Dermis blood vessel endothelial cell (primary cell): ENCODE data around the gene TTLL6. TPM values are rescaled to one million over a fixed set of nuclear protein-coding genes. Genes with fewer than 3 reads are reported as not detected.
"Not testable (repeated sequence)": the region's sequence is repeated elsewhere in the genome, so short reads cannot be mapped to it uniquely, and the experiment has no call there.

Experiments used
- DNase-seq: peaks from one replicate; pipeline ENCODE4 v3.0.0; 2010
- total RNA-seq: library from RNA; depleted of rRNA; stranded (reverse); fragments of >200 nt; gene quantifications from 2 replicates; pipeline ENCODE4 v1.2.3, GENCODE V29; 2014

The TTLL6 gene
- total RNA-seq, 1 donor from 2014 or later, result not detected

GRCh38 chr17:48722915-48723422 lies 94.1 kb downstream of the TTLL6 start, which contains the start of gene PRAC2:
Gene PRAC2 (plus strand): TSS chr17:48723185. CDS start chr17:48724411, 1,226 bp downstream.
- no peak for DNase-seq

DNA sequence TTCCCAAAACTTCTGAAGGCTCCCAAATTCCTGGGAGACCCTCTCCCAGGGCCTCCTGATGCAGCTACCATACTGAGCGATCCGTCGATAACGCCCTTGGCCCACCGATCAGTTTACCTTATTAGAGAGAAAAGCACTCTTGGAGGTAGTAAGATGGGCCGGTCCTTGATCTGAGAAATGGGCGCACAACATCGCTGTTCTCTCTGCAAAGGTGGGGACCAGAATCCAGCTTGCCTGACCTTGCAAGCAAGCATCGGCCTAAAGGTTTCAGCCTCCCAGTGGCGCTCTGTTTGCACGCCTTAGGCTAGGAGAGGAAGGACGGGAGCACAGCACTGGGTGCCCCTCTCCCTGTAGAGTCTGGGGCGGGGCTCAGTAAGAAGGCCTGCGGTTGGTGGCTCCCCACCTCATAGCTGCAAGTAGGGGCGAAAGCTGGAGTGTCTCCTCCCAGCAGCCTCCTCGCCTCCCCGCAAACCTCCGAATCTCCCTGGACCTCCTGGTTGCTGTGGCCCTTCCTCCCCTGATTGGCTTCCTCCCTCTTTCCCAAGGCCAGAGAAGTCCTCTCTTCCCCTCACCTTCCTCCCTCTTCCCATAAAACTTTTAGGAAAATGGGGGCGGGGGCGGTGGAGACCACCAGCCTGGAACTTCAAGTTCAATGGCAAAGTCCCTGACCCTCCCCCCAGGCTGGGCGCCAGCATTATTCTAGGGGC lies 94.7 kb downstream of the TTLL6 start, which contains the start of gene PRAC1:
Gene PRAC1, minus strand, starts transcription at position 318 of the 707 bp plus-strand sequence. Its CDS starts 126 bp downstream, at position 192.
- DNase-seq, result no peak

DNA sequence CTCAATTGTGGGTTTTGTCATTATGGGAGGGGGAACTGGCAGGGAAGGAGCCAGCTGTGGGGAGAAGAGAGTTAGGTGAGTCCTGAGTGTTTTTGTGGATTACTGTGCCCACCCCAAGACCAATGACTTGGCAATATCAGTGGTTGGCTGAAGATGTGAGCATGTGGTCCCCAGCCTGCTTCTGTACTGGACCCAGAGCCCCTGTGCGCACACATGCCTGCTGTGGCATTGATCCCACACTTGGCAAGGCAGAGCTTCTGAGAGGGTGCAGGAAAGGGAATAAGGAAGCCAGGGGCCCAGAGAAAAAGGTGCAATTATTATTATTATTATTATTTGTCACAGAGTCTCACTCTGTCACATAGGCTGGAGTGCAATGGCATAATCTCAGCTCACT lies 96.0 kb downstream of the TTLL6 start:
- no peak for DNase-seq

- DNase-seq, result no peak
These were observed 96.6 kb downstream of the TTLL6 start for GRCh38 chr17:48720266-48721008.

- DNase-seq, result no peak
These were observed 97.3 kb downstream of the TTLL6 start for GRCh38 chr17:48719642-48720265.

- peak; percentile 14 for DNase-seq
These were observed 98.0 kb downstream of the TTLL6 start for GRCh38 chr17:48718761-48719641.

DNA sequence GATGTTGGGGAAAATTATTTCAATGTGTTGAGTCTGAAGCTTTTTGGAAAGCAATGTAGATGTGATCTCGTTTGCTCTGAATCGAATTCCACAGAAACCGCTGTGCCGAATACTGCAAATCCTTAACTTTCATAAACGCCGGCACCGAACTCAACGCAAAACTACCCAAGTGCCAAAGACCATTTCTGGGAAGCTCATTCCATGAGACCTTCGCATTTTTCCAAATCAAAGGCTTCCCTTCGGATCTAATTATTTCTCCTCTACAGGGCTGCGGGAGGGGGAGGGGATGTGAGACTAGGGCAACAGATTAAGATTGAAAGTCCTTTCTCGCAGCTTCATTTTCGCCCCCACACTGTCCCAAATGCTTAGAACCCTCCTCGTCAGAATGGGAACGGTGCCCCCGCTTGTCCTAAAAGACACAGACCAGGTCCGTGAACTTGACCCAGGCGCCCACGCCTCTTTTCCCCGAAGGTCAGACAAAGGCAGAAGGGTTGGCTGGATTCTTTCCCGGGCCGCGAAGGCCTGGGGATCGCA lies 98.7 kb downstream of the TTLL6 start:
- no peak for DNase-seq

DNA sequence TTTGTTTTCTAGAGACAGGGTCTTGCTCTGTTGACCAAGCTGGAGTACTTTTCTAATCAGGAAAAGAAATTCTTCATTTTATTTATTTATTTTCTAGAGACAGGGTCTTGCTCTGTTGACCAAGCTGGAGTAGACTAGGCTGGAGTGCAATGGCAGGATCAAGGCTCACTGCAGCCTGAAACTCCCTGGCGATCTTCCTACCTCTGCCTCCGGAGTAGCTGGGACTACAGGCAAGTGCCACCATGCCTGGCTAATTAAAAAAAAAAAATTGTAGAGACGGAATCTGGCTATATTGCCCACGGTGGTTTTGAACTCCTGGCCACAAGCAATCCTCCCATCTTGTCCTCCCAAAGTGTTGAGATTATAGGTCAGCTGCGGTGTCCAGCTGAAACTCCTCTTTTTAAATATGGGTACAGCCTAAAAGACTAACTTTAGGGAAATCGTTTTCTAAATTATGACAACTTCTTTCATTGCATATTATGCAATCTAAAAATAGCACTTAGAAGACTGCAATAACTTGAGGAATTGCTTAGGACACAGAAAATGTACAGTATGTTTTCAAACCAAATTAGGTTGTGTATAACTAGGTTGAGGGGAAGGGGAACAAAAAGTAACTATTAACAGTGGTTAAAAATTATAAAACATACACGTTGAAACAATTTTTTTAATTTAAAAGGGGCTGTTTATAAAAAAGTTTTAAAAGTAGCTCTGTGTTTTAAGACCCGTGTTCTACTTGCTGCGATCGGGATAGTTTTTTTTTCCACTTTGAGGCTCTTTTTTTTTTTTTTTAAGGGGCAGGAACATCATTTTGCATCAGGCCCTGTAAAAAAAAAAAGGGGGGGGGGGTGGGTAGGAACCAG lies 99.4 kb downstream of the TTLL6 start:
- DNase-seq, result no peak

GRCh38 chr17:48716549-48716948 lies 100.5 kb downstream of the TTLL6 start:
- DNase-seq, result not testable (repeated sequence)

- no peak for DNase-seq
These were observed 101.3 kb downstream of the TTLL6 start for GRCh38 chr17:48715496-48716399.

Other genes starting within 250 kb of the TTLL6 start
- 2.7 and 3.2 TPM in 2 replicates for gene HOXB4, start 238.9 kb downstream of the TTLL6 start, total RNA-seq
- gene HOXB3, start 227.0 kb downstream of the TTLL6 start, total RNA-seq, result 9.5 and 11.9 TPM in 2 replicates
- gene HOXB5, start 223.4 kb downstream of the TTLL6 start, total RNA-seq, result 0.17 and 0.23 TPM in 2 replicates
- 7.5 and 11.9 TPM in 2 replicates for gene HOXB6, start 212.2 kb downstream of the TTLL6 start, total RNA-seq
- 9.9 and 11.4 TPM in 2 replicates for gene HOXB7, start 206.2 kb downstream of the TTLL6 start, total RNA-seq
- gene HOXB8, start 201.9 kb downstream of the TTLL6 start, total RNA-seq, result 1.2 and 4.1 TPM in 2 replicates
- gene HOXB9, start 190.9 kb downstream of the TTLL6 start, total RNA-seq, result 0.47 and 1.0 TPM in 2 replicates
- gene PRAC1, start 94.7 kb downstream of the TTLL6 start, total RNA-seq, result not detected in 2 replicates
- not detected in 2 replicates for gene PRAC2, start 94.0 kb downstream of the TTLL6 start, total RNA-seq
- gene HOXB13, start 88.5 kb downstream of the TTLL6 start, total RNA-seq, result not detected in 2 replicates
- 50.2 and 78.3 TPM in 2 replicates for gene CALCOCO2, start 13.8 kb upstream of the TTLL6 start, total RNA-seq
- gene ATP5MC1, start 75.6 kb upstream of the TTLL6 start, total RNA-seq, result 46.6 and 58.8 TPM in 2 replicates
- 71.0 and 75.1 TPM in 2 replicates for gene UBE2Z, start 91.2 kb upstream of the TTLL6 start, total RNA-seq
- gene SNF8, start 127.6 kb upstream of the TTLL6 start, total RNA-seq, result 127 and 138 TPM in 2 replicates
- not detected in 2 replicates for gene GIP, start 151.4 kb upstream of the TTLL6 start, total RNA-seq
- gene IGF2BP1, start 180.2 kb upstream of the TTLL6 start, total RNA-seq, result 0.51 and 0.85 TPM in 2 replicates